SK-N-SH treated with all-trans-retinoic acid at 6 μM for 48 hours (cell line): ENCODE measurements around the gene EARS2.

Experiments used
- ATAC-seq: fragments of 200-7000 bp; cut with Tn5 transposase; 3 replicates; pipeline ENCODE4 v1.9.1; 2020; ENCODE audit warnings: mild to moderate bottlenecking, moderate library complexity
- ARNTL ChIP-seq: fragments of 450-650 bp; formaldehyde crosslinking; IDR thresholded peaks from 2 replicates; pipeline ENCODE4 v1.5.0; 2020; ENCODE audit warnings: low read depth, mild to moderate bottlenecking, moderate library complexity, borderline replicate concordance
- CSDC2 ChIP-seq: fragments of 250-450 bp; sonication (Bioruptor Pico); IDR thresholded peaks from 2 replicates; pipeline ENCODE4 v1.5.0; 2020; ENCODE audit warnings: mild to moderate bottlenecking, moderate library complexity
- ISL1 ChIP-seq: fragments of 250-450 bp; sonication (Bioruptor Pico); IDR thresholded peaks from 2 replicates; pipeline ENCODE4 v2.1.2; 2022; ENCODE audit warnings: mild to moderate bottlenecking, moderate library complexity
- PPARA ChIP-seq: fragments of 250-450 bp; sonication (Bioruptor Pico); IDR thresholded peaks from 2 replicates; pipeline ENCODE4 v1.5.0; 2020; ENCODE audit warnings: mild to moderate bottlenecking, borderline replicate concordance
- RARB ChIP-seq: fragments of 250-450 bp; sonication (Bioruptor Pico); IDR thresholded peaks from 2 replicates; pipeline ENCODE4 v1.8.0; 2021; ENCODE audit warnings: mild to moderate bottlenecking, moderate library complexity
- SNAI2 ChIP-seq: fragments of 250-450 bp; sonication (Bioruptor Pico); IDR thresholded peaks from 2 replicates; pipeline ENCODE4 v1.5.0; 2020; ENCODE audit warnings: mild to moderate bottlenecking, moderate library complexity
- TCF4 ChIP-seq: fragments of 250-450 bp; sonication (Bioruptor Pico); IDR thresholded peaks from 2 replicates; pipeline ENCODE4 v1.8.0; 2021; ENCODE audit warnings: mild to moderate bottlenecking, moderate library complexity, borderline replicate concordance
- ZFP30 ChIP-seq: fragments of 450-650 bp; formaldehyde crosslinking; IDR thresholded peaks from 2 replicates; pipeline ENCODE4 v1.5.0; 2022; ENCODE audit warnings: mild to moderate bottlenecking, moderate library complexity
- ZNF565 ChIP-seq: fragments of 450-650 bp; formaldehyde crosslinking; conservative IDR thresholded peaks from 2 replicates; pipeline ENCODE4 v1.5.0; 2020; ENCODE audit warnings: low read depth, mild to moderate bottlenecking, moderate library complexity
- TF ChIP-seq, protein P1 (sequence below): fragments of 250-450 bp; sonication (Bioruptor Pico); IDR thresholded peaks from 2 replicates; pipeline ENCODE4 v1.8.0; 2021; ENCODE audit warnings: low read depth, mild to moderate bottlenecking, moderate library complexity, borderline replicate concordance
- TF ChIP-seq, protein P2 (sequence below): fragments of 250-450 bp; sonication (Bioruptor Pico); IDR thresholded peaks from 2 replicates; pipeline ENCODE4 v1.5.1; 2020; ENCODE audit warnings: low read depth, mild to moderate bottlenecking, moderate library complexity
- TF ChIP-seq, protein P3 (sequence below): fragments of 250-450 bp; sonication (Bioruptor Pico); IDR thresholded peaks from 2 replicates; pipeline ENCODE4 v1.8.0; 2020; ENCODE audit warnings: mild to moderate bottlenecking, moderate library complexity, borderline replicate concordance
- TF ChIP-seq, protein P4 (sequence below): fragments of 250-450 bp; sonication (Bioruptor Pico); IDR thresholded peaks from 2 replicates; pipeline ENCODE4 v1.5.0; 2020; ENCODE audit warnings: mild to moderate bottlenecking, moderate library complexity

The EARS2 gene

DNA sequence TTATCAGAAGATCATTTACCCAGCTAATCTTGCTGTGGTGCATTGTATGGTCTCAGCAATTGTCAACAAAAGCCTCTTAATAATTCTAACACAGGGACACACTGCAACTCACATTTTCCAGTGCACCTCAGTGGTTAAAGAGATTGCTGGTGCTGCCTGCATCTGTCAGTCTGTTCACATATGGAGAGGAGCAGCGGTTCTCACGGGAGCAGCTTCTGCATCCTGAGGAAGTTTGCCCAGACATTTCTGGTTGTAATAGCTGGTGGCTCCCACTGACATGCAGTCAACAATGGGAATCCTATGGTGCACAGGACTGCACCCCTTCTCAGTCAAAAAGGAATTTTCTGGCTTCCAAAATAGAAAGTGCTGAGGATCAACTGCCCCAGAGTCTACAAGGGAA is 54.7 kb downstream of the EARS2 start (continued):
- TF ChIP-seq, protein P1, sequence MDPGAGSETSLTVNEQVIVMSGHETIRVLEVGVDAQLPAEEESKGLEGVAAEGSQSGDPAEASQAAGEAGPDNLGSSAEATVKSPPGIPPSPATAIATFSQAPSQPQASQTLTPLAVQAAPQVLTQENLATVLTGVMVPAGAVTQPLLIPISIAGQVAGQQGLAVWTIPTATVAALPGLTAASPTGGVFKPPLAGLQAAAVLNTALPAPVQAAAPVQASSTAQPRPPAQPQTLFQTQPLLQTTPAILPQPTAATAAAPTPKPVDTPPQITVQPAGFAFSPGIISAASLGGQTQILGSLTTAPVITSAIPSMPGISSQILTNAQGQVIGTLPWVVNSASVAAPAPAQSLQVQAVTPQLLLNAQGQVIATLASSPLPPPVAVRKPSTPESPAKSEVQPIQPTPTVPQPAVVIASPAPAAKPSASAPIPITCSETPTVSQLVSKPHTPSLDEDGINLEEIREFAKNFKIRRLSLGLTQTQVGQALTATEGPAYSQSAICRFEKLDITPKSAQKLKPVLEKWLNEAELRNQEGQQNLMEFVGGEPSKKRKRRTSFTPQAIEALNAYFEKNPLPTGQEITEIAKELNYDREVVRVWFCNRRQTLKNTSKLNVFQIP: no peak

DNA sequence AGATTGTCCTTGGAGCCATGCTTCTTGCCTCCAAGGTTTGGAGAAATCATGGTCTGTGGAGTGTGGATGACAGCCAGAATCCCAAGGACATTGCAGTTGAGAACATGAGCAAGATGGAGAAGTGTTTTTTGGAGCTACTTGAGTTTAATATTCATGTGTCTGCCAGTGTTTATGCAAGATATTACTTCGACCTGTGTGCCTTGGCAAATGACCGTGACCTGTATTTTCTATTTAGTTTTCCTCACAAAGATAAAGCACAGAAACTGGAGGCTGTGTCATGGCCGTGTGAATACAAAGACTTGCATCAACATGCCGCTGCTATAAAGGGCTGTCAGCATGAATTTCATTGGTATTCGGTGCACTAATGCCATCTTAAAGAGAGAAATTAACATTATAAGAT is 55.9 kb downstream of the EARS2 start:
- no peak for TF ChIP-seq CSDC2 (CRISPR knock-in tag)
- ATAC-seq: no peak

DNA sequence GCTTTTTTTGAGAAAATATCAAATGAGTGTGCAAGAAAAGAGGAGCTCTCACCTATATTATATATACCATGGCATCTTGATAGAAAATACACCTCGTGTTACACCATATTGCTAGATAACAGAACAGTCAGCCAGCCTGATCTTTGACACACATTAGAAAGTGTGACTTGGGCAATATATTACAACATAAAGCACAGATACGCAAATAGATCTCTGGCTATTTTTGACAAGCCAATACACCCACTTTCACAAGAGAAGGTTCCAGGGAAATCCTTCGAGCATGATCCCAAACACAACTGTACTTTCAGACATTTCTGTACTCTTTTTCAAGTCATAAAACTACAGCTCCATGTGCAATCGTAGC is 56.3 kb downstream of the EARS2 start:
- TF ChIP-seq, protein P2, sequence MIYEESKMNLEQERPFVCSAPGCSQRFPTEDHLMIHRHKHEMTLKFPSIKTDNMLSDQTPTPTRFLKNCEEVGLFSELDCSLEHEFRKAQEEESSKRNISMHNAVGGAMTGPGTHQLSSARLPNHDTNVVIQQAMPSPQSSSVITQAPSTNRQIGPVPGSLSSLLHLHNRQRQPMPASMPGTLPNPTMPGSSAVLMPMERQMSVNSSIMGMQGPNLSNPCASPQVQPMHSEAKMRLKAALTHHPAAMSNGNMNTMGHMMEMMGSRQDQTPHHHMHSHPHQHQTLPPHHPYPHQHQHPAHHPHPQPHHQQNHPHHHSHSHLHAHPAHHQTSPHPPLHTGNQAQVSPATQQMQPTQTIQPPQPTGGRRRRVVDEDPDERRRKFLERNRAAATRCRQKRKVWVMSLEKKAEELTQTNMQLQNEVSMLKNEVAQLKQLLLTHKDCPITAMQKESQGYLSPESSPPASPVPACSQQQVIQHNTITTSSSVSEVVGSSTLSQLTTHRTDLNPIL (CRISPR knock-in tag): no peak
- TF ChIP-seq, protein P1: no peak
- TF ChIP-seq, protein P3, sequence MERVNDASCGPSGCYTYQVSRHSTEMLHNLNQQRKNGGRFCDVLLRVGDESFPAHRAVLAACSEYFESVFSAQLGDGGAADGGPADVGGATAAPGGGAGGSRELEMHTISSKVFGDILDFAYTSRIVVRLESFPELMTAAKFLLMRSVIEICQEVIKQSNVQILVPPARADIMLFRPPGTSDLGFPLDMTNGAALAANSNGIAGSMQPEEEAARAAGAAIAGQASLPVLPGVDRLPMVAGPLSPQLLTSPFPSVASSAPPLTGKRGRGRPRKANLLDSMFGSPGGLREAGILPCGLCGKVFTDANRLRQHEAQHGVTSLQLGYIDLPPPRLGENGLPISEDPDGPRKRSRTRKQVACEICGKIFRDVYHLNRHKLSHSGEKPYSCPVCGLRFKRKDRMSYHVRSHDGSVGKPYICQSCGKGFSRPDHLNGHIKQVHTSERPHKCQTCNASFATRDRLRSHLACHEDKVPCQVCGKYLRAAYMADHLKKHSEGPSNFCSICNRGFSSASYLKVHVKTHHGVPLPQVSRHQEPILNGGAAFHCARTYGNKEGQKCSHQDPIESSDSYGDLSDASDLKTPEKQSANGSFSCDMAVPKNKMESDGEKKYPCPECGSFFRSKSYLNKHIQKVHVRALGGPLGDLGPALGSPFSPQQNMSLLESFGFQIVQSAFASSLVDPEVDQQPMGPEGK (CRISPR knock-in tag): no peak
- TF ChIP-seq ISL1 (CRISPR knock-in tag) (no peak), SNAI2 (CRISPR knock-in tag) (no peak), ZNF565 (CRISPR knock-in tag) (no peak)
- no peak for ATAC-seq

DNA sequence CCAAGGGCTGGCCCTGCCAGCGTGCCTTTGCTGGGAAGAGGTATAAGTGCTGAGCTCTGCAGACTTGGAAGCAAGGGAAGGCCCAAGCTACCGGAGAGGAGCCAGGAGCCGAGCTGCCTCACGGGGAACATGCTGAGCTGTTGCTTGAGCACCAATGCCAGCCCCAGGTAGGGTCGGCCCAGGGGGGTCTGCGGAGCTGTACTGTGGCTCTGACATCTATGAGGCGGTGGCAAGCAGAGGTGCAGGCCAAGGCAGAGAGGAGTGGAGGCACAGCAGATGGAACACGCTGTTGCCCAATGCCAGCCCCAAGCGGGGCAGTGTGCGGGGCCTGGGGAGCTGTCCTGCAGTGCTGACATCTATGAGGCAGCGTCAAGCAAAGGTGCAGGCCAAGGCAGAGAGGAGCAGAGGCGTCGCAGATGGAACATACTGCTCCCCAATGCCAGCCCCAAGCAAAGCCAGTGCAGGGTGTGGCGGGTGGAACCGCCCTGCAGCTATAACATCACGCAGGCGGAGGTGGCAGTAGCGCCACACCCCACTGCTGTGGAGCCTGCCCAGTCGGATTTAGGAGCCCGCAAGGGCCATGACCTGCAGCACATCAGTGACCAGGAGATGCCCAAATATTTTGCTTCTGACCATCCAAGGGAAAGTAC is 56.8 kb downstream of the EARS2 start:
- ATAC-seq: no peak
- TF ChIP-seq SNAI2 (CRISPR knock-in tag) (no peak), CSDC2 (CRISPR knock-in tag) (no peak), TCF4 (no peak), ARNTL (CRISPR knock-in tag) (no peak)

DNA sequence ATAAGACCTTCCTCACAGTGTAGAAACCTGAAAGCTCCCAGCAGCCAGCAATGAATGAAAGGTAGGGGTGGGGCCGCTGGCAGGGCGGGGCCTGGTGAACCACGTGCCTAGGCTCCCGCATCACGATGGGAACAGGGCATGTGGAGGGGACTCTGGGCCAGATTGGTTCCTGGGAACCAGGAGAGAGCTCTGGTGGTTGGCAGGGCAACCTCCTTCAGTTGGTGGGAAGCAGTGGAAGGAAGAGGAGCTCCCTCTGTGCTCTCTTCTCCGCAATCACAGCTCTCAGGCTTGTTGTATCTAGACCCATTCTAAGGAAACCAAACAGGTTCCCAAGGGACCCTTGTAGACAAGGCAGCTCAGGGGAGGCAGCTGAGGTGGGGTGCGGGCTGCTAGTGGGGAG is 57.3 kb downstream of the EARS2 start:
- TF ChIP-seq ZFP30 (CRISPR knock-in tag): no peak
- TF ChIP-seq PPARA (CRISPR knock-in tag): no peak
- no peak for TF ChIP-seq RARB
- TF ChIP-seq, protein P2 (CRISPR knock-in tag): no peak
- TF ChIP-seq, protein P4, sequence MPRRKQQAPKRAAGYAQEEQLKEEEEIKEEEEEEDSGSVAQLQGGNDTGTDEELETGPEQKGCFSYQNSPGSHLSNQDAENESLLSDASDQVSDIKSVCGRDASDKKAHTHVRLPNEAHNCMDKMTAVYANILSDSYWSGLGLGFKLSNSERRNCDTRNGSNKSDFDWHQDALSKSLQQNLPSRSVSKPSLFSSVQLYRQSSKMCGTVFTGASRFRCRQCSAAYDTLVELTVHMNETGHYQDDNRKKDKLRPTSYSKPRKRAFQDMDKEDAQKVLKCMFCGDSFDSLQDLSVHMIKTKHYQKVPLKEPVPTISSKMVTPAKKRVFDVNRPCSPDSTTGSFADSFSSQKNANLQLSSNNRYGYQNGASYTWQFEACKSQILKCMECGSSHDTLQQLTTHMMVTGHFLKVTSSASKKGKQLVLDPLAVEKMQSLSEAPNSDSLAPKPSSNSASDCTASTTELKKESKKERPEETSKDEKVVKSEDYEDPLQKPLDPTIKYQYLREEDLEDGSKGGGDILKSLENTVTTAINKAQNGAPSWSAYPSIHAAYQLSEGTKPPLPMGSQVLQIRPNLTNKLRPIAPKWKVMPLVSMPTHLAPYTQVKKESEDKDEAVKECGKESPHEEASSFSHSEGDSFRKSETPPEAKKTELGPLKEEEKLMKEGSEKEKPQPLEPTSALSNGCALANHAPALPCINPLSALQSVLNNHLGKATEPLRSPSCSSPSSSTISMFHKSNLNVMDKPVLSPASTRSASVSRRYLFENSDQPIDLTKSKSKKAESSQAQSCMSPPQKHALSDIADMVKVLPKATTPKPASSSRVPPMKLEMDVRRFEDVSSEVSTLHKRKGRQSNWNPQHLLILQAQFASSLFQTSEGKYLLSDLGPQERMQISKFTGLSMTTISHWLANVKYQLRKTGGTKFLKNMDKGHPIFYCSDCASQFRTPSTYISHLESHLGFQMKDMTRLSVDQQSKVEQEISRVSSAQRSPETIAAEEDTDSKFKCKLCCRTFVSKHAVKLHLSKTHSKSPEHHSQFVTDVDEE (CRISPR knock-in tag): no peak
- no peak for TF ChIP-seq ARNTL (CRISPR knock-in tag)
- TF ChIP-seq, all 23 proteins: peak for 0
- ATAC-seq: no peak
